ENCODE data around the gene SLC6A6.

Gene SLC6A6

GRCh38 chr3:14517601-14518431, 115.4 kb downstream of the SLC6A6 start:
- in situ Hi-C loops (cut with MboI; ENCODE audit: low sequenced_read_pairs), result no loop called here

- in situ Hi-C loops (cut with MboI; ENCODE audit: low sequenced_read_pairs), result no loop called here
Observed at GRCh38 chr3:14518432-14518802, 116.0 kb downstream of the SLC6A6 start.

- in situ Hi-C loops (cut with MboI; ENCODE audit: low sequenced_read_pairs), result no loop called here
Observed at GRCh38 chr3:14518893-14519292, 116.5 kb downstream of the SLC6A6 start.

- in situ Hi-C loops (cut with MboI; ENCODE audit: low sequenced_read_pairs), result no loop called here
Observed at GRCh38 chr3:14519406-14519805, 117.0 kb downstream of the SLC6A6 start.

GRCh38 chr3:14520149-14520548, 117.7 kb downstream of the SLC6A6 start:
- in situ Hi-C loops (cut with MboI; ENCODE audit: low sequenced_read_pairs), result no loop called here

- in situ Hi-C loops (cut with MboI; ENCODE audit: low sequenced_read_pairs), result no loop called here
Observed at GRCh38 chr3:14520967-14521366, 118.6 kb downstream of the SLC6A6 start.

- in situ Hi-C loops (cut with MboI; ENCODE audit: low sequenced_read_pairs), result no loop called here
Observed at GRCh38 chr3:14521611-14522010, 119.2 kb downstream of the SLC6A6 start.

- in situ Hi-C loops (cut with MboI; ENCODE audit: low sequenced_read_pairs), result no loop called here
Observed at GRCh38 chr3:14522129-14522691, 119.8 kb downstream of the SLC6A6 start.

- in situ Hi-C loops (cut with MboI; ENCODE audit: low sequenced_read_pairs), result no loop called here
Observed at GRCh38 chr3:14522768-14523167, 120.4 kb downstream of the SLC6A6 start.

- in situ Hi-C loops (cut with MboI; ENCODE audit: low sequenced_read_pairs), result no loop called here
Observed at GRCh38 chr3:14523792-14524191, 121.4 kb downstream of the SLC6A6 start.

GRCh38 chr3:14524311-14524711, 121.9 kb downstream of the SLC6A6 start:
- in situ Hi-C loops (cut with MboI; ENCODE audit: low sequenced_read_pairs), result no loop called here

GRCh38 chr3:14524920-14525660, 122.7 kb downstream of the SLC6A6 start:
- in situ Hi-C loops (cut with MboI; ENCODE audit: low sequenced_read_pairs), result no loop called here

- in situ Hi-C loops (cut with MboI; ENCODE audit: low sequenced_read_pairs), result no loop called here
Observed at GRCh38 chr3:14525685-14526631, 123.6 kb downstream of the SLC6A6 start.

- in situ Hi-C loops (cut with MboI; ENCODE audit: low sequenced_read_pairs), result no loop called here
Observed at GRCh38 chr3:14528081-14528480, 125.7 kb downstream of the SLC6A6 start.

- in situ Hi-C loops (cut with MboI; ENCODE audit: low sequenced_read_pairs), result no loop called here
Observed at GRCh38 chr3:14531856-14532395, 129.5 kb downstream of the SLC6A6 start.

- in situ Hi-C loops (cut with MboI; ENCODE audit: low sequenced_read_pairs), result no loop called here
Observed at GRCh38 chr3:14532691-14533456, 130.5 kb downstream of the SLC6A6 start.

- in situ Hi-C loops (cut with MboI; ENCODE audit: low sequenced_read_pairs), result no loop called here
Observed at GRCh38 chr3:14533457-14533958, 131.1 kb downstream of the SLC6A6 start.

- in situ Hi-C loops (cut with MboI; ENCODE audit: low sequenced_read_pairs), result no loop called here
Observed at GRCh38 chr3:14534516-14535191, 132.2 kb downstream of the SLC6A6 start.

- in situ Hi-C loops (cut with MboI; ENCODE audit: low sequenced_read_pairs), result no loop called here
Observed at GRCh38 chr3:14535616-14536015, 133.2 kb downstream of the SLC6A6 start.
